HG02642 (cell line): Measurements from ENCODE around the gene ACTN3.
"Not testable (repeated sequence)": the region's sequence is repeated elsewhere in the genome, so short reads cannot be mapped to it uniquely, and the experiment has no call there.

ENCODE experiments used
- ATAC-seq: cut with Tn5 transposase; IDR thresholded peaks from one replicate; pipeline ENCODE4 v1.9.1; 2021; ENCODE audit warnings: mild to moderate bottlenecking; ENCODE audit not compliant: unreplicated experiment, poor library complexity

The ACTN3 gene

DNA sequence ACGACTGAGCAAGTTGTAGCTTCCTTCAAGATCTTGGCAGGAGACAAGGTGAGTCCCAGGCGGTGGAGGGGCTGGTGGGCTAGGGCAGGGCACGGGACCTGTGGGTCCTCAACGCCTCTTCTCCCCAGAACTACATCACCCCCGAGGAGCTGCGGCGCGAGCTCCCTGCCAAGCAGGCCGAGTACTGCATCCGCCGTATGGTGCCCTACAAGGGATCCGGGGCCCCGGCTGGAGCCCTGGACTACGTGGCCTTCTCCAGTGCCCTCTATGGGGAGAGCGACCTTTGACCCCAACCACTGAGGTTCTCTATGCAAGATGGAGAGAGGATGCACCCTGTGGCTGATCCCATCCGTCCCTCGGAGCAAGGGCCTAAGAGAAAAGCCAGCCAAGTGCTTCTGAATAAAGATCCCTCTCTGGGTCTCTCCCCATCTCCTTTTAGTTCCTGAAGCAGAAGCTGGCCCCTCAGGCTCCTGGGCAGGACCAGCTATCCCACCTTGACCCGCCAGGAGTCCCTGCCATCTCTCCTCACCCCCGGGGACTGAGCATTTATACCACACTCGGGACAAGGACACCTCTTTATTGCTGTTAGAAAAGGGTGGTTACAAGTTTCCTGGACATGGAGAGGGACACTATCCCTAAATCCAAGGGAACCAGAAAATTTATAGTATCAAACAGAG lies 16.3 kb downstream of the ACTN3 start:
- ATAC-seq = no peak

DNA sequence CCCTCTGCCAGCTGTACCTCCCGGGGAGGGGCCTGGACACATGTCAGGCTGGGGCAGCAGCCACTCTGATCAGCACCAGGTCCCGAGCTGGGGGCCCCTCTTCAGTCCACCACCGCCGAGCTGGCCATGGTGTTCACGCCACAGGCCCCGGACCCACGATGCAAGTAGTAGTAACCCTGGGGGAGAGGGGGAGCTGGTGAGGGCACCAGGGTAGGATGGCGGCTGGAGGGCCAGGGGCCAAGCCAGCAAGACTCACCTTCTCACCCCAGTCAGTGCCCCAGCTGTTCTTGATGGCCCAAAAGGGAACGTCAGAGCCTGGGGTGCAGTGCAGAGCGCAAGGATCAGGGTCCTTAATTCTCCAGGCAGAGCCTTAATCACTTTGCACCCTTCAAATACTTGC lies 17.1 kb downstream of the ACTN3 start:
- ATAC-seq = no peak

DNA sequence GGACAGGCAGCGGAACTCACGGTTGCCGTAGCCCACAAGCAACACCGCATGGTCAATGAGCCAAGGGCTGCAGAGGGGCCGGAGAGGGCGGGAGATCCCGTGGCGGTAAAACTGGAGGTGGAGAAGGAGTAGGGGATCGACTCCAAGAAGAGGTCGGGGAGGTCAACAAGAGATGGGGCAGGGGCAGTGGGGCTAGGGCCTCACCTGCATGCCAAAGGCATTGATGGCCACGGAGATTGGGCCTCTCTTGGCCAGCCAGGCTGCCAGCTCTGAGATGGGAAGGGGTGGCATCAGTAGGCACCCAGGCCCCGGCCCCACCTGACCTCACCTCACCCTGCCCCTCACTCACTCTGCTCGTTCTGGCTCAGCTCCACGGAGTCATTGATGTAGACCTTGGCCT lies 17.8 kb downstream of the ACTN3 start:
- ATAC-seq = no peak

DNA sequence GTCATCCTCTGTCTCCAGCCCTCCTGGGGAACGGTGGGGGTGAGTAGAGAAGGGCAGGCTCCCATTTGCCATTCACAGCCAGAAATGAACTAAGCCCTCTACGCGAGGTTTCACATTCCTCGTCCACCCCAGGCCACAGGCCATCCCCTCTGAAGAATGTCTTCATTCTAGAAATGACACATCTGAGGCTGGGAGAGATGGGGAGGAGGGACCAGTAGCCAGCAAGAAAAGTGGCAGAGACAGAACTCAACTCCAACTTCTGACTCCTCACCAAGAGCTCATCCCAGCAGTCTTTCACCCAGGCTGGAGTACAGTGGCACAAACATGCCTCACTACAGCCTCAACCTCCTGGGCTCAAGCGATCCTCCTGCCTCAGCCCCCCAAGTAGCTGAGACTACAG lies 18.3 kb downstream of the ACTN3 start:
- ATAC-seq = no peak

DNA sequence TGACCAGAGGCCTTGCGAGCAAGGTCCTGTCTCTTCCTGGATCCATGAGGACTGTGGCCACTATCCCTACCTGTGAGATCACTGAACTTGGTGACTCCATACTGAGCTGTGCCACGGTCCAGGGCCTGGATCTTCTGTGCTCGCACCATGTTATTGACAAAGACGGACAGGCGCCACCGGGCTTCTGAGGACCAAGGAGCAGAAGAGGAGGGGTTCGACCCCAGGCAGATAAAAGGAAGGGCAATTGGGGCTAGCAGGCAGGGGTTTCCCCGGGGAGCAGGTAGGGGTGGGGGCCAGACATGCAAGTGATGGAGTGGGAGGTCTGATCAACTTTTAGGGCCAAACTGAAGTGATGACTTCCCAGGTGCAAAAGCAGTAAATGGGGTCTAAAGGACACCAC lies 19.5 kb downstream of the ACTN3 start:
- ATAC-seq = no peak

DNA sequence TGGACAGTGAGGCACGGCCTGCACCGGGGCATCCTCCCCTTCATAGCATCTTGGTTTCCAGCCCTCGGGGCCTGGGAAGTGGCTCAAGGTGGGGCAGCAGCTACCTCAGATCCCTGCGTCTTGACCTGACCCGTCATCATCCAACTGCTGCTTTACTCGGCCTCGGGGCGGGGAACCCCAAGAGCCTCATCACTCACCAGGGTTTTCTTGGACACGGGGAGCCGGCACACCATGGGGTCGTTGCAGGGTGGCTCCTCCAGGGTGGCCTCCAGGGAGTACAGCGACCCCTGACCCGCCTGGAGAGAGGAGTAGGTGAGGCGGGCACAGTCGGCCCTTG lies 21.1 kb downstream of the ACTN3 start:
- ATAC-seq = no peak

DNA sequence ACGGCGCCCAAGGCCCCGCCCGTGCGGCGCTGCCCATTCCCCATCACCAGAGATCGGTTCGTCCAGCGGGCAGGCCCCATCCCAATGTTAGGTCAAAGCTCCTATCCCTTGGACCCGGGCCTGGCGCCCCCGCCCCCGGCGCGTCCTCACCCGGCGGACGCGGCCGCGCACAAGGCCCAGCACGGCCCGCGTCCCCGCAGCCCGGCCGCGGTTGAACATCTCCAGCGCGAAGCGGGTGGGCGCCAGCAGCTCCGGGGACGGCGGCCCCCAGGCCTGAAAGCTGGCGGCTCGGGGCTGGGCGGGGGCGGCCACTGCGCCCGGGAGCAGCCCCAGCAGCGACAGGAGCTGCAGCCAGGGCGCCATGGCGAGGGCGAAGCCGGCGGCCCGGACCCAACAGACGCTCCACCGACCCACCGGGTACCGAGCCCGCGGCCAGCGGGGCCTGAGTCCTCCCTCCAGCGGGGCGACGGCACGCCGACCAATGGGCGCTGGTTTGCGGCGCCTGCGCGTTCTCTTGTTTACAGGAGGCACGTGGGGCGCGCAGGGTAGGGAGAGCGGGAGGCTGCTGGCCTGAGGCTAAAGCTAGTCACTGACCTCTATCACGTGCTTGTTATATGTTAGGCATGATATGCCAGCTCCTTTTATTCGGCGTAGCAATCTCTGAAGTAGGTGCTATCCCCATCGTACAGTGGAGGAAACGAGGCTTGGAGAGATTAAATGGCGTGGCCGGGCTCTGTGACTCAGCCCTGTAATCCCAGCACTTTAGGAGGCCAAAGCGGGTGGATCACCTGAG lies 21.6 kb downstream of the ACTN3 start, which contains the start of gene CTSF:
CTSF (minus strand) TSS at position 483 of the 793 bp plus-strand sequence; CDS start at position 363, 120 bp downstream.
- no peak for ATAC-seq

DNA sequence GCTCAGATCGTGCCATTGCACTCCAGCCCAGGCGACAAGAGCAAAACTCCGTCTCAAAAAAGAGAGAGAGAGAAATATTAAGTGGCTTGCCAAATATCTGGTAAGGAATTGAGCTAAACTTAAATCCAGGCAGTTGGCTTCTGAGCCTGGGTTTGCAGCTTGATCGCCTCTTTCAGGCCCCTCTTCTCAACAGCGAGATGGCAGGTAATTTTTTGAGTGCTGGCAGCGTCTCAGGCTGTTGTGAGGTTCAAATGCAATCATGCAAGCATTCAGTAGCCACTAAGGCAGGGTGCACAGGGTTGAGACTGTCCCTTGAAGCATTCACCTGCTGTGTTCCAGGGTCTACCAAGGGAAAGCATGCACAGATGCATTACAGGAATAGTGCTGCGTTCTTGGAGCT lies 22.4 kb downstream of the ACTN3 start:
- ATAC-seq = no peak

DNA sequence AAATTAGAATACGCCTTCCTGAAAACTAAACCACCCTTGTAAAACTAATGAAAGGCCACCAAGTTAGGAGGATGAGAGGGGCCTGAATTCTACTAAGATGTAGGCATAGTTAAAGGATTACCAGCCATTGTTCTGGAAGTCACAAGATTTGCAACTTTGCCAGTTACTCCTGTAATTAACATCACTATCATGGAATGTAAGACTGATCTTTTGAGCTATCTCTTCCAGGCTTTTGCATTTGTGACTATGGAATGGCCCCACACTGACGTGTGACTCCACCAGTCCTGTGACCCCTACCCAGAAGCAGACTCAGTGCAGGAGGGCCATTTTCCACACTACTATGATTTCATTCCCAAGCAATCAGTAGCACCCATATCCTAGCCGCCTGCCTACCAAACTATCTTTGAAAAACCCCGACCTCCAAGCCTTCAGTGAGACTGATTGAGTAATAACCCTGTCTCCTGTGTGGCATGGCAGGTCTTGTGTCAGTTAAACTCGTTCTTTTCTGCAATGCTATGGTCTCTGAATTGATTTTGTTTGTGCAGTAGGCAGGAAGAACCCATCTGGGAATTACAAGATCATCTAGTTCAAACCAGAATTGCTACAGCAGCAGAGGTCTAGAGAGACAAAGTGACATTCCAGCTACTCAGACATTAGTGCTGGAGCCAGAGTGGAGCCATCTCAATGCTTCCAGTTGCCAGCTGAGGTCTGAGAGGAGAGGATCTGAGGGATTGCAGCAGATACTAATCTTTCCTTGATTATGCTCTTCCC lies 23.6 kb downstream of the ACTN3 start:
- no peak for ATAC-seq

DNA sequence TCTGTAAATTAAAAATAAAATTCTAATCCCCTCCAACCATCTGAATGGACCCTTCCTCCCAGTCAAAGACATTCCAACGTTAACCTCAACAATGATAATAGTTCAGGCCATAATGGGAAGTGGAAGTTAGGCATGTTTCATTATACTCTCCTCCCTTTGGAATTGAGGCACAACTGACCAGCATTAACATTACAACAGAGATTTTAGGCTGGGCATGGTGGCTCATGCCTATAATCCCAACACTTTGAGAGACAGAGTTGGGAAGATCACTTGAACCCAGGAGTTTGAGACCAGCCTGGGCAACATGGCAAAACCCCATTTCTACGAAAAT lies 24.1 kb downstream of the ACTN3 start:
- no peak for ATAC-seq

DNA sequence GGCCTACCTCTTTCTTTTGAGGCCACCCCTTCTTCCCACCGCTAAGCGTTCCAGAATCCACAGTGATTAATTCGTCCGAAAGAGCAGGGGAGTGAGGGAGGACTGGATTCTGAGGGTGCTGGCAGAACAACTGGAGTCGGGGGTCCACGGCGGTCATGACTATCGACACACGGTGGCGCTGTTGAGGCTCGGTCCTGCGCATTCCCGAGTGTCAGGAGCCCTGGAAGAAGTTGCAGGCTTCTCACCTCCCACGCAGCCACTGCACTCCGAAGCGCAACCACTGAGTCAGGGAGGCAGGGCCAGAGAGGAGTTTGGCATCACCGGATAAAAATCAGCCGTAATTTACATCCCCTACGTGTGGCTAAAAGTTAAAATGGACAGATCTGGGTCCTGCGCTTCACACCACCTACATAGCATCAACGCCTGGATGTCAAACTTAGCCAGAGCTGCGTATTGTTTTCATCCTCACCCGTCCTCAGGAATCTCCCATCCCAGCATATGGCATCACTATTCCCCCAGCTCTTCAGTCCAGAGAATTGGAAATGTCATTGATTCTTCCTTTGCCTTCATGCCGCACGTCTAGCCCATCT lies 32.4 kb downstream of the ACTN3 start:
- ATAC-seq = no peak

DNA sequence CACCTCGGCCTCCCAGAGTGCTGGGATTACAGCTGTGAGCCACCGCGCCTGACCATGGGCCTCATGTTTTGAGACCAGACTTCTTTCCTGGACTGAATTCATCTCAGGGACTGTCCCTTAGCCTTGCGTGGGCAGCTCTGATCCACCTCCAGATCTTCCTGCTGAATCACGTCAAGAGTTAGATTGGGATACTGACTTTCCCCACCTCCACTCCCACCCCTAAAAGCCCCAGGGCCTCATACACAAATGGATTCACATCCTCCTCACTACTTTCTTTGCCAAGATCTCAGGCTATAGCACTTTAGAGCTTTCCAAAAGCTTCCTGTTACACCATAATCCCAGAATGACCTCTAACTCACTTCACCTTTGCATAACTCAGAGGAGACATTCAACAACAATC lies 34.1 kb downstream of the ACTN3 start:
- no peak for ATAC-seq

DNA sequence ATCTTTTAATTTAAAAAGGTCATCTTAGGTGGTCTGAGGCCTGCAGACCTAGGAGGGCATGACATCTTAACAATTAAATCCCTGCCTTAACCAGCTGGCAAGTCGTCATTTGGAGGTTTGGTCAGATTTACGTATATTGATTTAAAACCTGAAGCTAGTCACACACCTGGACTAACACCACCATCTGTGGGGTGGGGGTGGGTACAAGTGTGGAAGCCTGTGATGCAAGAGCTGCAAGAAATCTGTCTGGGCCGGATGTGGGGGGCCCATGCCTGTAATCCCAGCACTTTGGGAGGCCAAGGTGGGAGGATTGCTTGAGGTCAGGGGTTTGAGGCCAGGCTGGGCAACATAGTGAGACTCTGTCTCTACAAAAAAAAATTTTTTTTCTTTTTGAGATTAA lies 34.6 kb downstream of the ACTN3 start:
- no peak for ATAC-seq

DNA sequence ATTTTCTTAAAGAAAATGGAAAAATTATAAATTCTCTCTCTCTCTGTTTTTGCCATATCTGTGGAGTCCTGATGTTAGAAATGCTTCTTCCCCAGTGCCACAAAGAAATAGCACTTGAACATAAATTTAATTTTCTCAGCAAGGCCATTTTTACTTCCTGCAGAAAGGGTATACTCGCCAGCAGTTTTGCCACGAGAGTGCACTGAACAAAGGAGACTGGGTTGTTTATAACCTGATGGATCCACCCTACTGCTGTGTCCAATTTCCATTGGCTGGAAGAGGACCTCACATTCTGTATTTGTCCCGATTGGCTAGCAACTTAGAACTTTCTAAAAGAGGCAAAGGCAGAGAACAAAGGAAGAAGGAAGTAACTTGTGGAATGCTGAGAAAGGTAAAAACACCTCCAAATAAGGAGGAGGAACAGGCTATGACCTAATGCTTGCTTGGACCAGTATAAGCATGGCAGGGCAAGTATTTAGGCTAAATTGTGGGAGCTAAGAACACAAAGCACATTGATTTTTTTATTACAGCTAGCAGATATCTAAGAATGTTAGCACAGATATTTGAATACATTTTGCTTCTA lies 36.0 kb downstream of the ACTN3 start:
- not testable (repeated sequence) for ATAC-seq

DNA sequence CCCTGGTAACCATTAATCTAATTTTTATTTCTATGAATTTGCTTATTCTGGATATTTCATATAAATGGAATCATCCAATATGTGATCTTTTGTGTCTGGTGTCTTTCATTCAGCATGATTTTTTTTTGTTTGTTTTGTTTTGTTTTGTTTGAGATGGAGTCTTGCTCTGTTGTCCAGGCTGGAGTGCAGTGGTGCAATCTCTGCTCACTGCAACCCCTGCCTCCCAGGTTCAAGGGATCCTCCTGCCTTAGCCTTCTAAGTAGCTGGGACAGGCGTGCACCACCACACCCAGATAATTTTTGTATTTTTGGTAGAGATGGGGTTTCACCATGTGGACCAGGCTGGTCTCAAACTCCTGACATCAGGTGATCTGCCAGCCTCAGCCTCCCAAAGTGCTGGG lies 38.7 kb downstream of the ACTN3 start:
- ATAC-seq = not testable (repeated sequence)

DNA sequence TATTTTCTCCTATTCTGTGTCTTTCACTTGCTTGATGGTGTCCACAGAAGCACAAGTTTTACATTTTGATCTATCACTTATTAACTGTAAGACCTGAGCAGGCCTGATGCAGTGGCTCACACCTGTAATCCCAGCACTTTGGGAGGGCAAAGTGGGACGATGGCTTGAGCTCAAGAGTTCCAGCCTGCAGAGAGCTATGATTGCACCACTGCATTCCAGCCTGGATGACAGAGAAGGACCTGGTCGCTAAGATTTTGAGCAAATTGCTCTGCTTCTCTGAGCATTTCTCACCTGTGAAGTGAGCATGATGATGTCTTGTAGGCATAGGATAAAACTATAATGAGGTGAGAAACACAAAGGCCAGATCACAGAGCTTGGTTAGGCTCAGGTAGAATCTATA lies 39.4 kb downstream of the ACTN3 start:
- no peak for ATAC-seq

DNA sequence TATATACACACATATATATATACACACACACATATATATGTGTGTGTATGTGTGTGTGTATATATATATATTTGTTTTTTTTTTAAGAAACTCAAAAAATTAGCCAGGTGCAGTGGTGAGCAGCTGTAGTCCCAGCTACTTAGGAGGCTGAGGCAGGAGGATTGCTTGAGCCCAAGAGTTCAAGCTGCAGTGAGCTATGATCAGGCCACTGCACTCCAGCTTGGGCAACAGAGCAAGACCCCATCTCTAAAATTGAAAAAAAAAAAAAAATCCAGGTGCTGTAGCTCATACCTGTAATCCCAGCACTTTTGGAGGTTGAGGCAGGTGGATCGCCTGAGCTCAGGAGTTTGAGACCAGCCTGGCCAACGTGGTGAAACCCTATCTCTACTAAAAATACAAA lies 42.6 kb downstream of the ACTN3 start:
- not testable (repeated sequence) for ATAC-seq

DNA sequence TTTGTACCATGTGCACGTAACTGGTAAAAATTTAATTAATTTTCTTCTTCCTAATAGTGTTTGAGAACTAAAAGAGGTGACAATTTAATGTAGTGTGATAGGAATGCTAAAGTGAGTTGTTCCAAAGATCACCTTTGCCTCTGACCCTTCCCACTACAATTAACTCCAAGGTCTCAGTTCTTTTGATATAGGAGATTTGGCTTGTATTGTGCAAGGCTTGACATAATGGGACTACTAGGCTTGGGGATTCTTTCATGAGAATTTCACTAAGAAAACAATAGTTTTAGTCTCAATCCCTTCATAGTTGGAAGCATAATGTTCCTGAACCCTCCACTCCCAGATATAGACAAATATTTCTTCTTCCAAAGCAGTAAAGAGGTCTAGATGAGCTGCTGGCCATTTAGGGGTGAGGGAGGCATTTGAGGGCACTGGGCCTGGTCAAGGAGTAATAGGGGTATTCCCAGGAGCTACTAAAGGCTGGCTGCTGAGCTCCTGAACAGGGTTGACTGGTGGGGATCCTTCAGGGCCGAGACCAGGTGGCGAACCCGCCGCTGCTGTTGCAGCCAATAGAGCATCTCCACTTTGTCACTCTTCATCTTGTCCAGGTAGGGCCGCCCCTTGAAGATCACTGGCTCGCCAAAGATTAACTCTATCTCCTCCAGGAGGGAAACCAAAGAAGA lies 43.4 kb downstream of the ACTN3 start:
- ATAC-seq = no peak

DNA sequence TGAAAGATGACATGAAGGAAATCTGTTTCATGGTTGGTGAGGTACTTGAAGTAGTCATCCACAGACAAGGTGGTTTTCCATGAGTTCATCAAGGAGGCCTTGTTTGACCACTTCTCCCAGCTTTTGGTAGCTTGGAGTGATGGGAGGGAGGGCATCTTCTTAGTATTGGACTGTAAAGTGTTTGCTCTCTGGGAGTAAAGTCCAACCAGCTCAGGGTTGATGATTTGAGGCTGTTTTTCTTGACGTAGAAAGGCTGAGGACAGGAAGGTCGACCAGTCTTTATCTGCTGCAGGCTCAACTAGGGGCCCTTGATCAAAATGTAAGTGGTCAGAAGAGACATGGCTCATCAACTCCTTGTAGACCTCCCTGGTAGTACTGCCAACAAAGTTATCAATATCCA lies 44.5 kb downstream of the ACTN3 start:
- no peak for ATAC-seq
